RWPE1 (cell line): ENCODE data around the gene HYKK.

Experiments
- CTCF ChIA-PET: fragments of 350-600 bp; sonication (Branson Sonifier 250); formaldehyde crosslinking; extraction: SDS; loops from one replicate; lab custom pipeline; 2021; lab: Yijun Ruan, JAX
- POLR2A ChIA-PET: fragments of 400-600 bp; formaldehyde crosslinking; extraction: SDS; loops from one replicate; lab custom pipeline; 2020; ENCODE audit warnings: antibody characterized with exemption; ENCODE audit not compliant: low non-redundant PET; lab: Yijun Ruan, JAX
- DNase-seq: peaks from one replicate; pipeline ENCODE4 v3.0.0; 2012; ENCODE audit warnings: low spot score
- H3K27ac ChIP-seq: fragments of 450-650 bp; 2 replicates; pipeline ENCODE4 v1.5.1; 2017
- CTCF ChIP-seq: fragments of 450-650 bp; conservative IDR thresholded peaks from 2 replicates; pipeline ENCODE4 v1.5.1; 2017; ENCODE audit warnings: low read depth, mild to moderate bottlenecking

Gene HYKK

GRCh38 chr15:78506971-78507830 lies at the start of gene HYKK:
Gene HYKK, plus strand, starts transcription at chr15:78507577. Its CDS starts 5,512 bp downstream, at chr15:78513089.
- peak; percentile 31; the same call in 1 of the 2 replicates for TF ChIP-seq CTCF
- DNase-seq, result peak; percentile 100
- POLR2A ChIA-PET, result no interaction called here
- peak within 1 kb of the TSS; percentile 66 for H3K27ac ChIP-seq
- CTCF ChIA-PET, result interaction anchor here (0.6 kb wide), 2 partner anchors 27 to 56 kb away, joined by 3 read pairs; no protein-coding TSS in a partner anchor

DNA sequence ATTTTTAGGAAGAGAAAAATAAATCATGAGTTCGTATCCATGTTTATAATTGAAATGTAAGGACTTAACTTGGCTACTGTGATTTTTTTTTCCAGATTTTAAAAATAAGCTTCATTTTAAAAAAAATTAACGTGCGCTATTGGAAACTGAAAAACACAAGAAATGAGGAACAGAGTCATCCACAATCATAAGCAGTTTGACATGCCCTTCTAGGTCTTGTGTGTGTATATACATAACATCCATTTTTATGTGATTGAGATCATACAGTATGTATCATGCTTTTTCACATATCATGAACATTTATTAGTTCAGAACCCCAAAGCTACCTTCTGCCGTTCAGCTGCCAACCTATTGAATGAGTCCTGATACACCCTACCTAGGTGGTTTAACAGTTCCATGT lies 46.6 kb upstream of the HYKK start:
- no peak overlapping the region for H3K27ac ChIP-seq
- POLR2A ChIA-PET, result no interaction called here

DNA sequence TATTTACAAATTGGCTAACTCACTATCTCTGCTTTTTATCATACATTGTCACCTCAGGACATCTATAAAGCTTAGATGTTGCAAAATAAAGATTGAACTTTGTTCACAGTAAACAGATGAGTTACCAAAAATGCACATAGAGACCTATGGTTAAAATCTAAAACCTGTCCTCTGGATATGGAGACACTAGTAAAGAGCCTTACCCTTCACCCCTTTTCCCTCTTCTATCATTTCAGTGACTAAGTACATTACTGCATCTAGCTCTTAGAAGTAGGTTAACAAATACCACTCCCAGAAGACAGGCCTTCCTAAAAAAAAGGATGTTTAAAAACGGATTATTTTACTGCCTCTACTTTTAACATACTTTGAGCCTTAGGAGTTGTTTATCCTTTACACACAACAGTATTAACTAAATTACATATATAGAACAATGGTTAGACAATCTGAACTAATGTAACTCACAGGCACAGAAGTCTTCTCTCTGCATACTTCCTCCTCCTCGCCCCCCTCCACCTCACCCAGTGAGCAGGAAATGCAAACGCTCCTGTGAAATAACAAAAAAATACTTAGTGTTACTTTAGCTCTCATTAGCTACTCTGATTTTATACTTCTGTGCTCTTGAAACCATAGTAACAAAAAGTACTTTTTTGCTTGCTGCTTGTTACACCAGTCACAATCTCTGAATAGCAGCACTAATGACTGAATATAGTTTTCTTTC lies 46.0 kb upstream of the HYKK start:
- no peak for TF ChIP-seq CTCF
- no peak overlapping the region for H3K27ac ChIP-seq
- CTCF ChIA-PET, result interaction anchor here (0.5 to 1.0 kb wide), 2 partner anchors 17 to 405 kb away, joined by 3 to 10 read pairs; no protein-coding TSS in a partner anchor
- POLR2A ChIA-PET, result no interaction called here
- DNase-seq, result no peak

More for the DNA sequence above, 46.6 kb upstream of the HYKK start:
- CTCF ChIA-PET, result interaction anchor here (1.0 kb wide), 1 partner anchor 17 kb away, joined by 3 read pairs; no protein-coding TSS in a partner anchor
- TF ChIP-seq CTCF, result no peak
- no peak for DNase-seq

DNA sequence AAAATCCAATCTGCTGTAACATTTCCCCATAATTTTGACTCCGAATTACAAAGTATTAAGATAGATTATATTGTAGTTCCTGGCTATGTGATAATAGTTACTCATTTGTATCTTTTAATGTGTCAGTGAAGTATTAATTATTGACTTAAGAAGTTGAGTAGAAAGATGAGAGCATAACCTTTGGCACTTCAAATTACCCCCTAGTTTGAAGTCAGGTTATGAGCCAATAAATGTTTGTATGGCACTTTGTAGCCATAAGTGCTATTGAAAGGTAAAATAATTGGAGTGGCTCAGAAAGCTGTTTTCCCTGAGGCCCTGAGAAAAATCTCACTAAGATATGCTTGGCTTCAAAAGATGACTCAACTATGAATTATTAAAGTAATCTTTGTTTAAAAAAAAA lies 38.3 kb upstream of the HYKK start:
- ChIA-PET CTCF (no interaction called here), POLR2A (no interaction called here)
- no peak for DNase-seq
- no peak for TF ChIP-seq CTCF
- no peak overlapping the region for H3K27ac ChIP-seq

- ChIA-PET POLR2A (no interaction called here), CTCF (interaction anchor here (0.9 kb wide), 1 partner anchor 16 kb away, joined by 3 read pairs; no protein-coding TSS in a partner anchor)
These were observed 30.1 kb upstream of the HYKK start for GRCh38 chr15:78477295-78477694.

More at GRCh38 chr15:78477295-78477694, 30.1 kb upstream of the HYKK start:
- no peak for DNase-seq
- H3K27ac ChIP-seq, result no peak overlapping the region
- TF ChIP-seq CTCF, result no peak
